GM12878 (cell line): ENCODE measurements around the gene CFAP92. TPM values are rescaled to one million over a fixed set of nuclear protein-coding genes. Genes with fewer than 3 reads are reported as not detected.

Source experiments
- ATAC-seq: fragments of 200-7000 bp; cut with Tn5 transposase; 3 replicates; pipeline ENCODE4 v1.9.1; 2020; ENCODE audit warnings: mild to moderate bottlenecking, moderate library complexity
- BruUV-seq: library from RNA; stranded (reverse); fragments of 400-500 nt; replicated peaks from 2 replicates; lab custom pipeline; 2021; lab: Mats Ljungman, UMichigan
- CTCF ChIA-PET: fragments of 300-600 bp; sonication (Branson Sonifier 250); formaldehyde crosslinking; extraction: SDS; loops from one replicate; lab custom pipeline; 2021; ENCODE audit warnings: inconsistent platforms; lab: Yijun Ruan, JAX
- POLR2A ChIA-PET: fragments of 350-600 bp; formaldehyde crosslinking; extraction: SDS; loops from one replicate; lab custom pipeline; 2021; ENCODE audit warnings: inconsistent platforms; lab: Charles Lee
- RAD21 ChIA-PET: fragments of 300-600 bp; sonication (Branson Sonifier 250); formaldehyde crosslinking; loops from one replicate; lab custom pipeline; 2023; ENCODE audit warnings: antibody characterized with exemption; ENCODE audit not compliant: unreplicated experiment; lab: Charles Lee
- SMC1A ChIA-PET: fragments of 300-600 bp; sonication (Branson Sonifier 250); formaldehyde crosslinking; loops from one replicate; lab custom pipeline; 2023; ENCODE audit not compliant: unreplicated experiment, uncharacterized antibody; lab: Charles Lee
- DNase-seq: peaks from one replicate; pipeline ENCODE4 v3.0.0-alpha.2; 2011; ENCODE audit warnings: low read depth, low spot score
- FAIRE-seq: peaks from 3 replicates; lab custom pipeline; 2011; peaks lifted over from hg19 to GRCh38; lab: Jason Lieb, UNC
- H2AFZ ChIP-seq: 2 replicates; pipeline ENCODE4 v1.6.0; 2011; ENCODE audit warnings: low read depth, low read length, control low read depth; ENCODE audit not compliant: control insufficient read depth
- H3K27ac ChIP-seq: 2 replicates; pipeline ENCODE4 v1.5.1; 2011; ENCODE audit warnings: control low read depth; ENCODE audit not compliant: control insufficient read depth, insufficient read depth
- H3K27me3 ChIP-seq, 2 experiments: replicated peaks in 1 of 2; 2 replicates each; pipeline versions ENCODE4 v1.6.0 to v1.6.1; 2011; ENCODE audit warnings: low read length in 1 of 2; ENCODE audit not compliant: control insufficient read depth in 2 of 2, insufficient read depth in 2 of 2
- H3K36me3 ChIP-seq, 2 experiments: 2 replicates each; pipeline ENCODE4 v1.5.1; 2011; ENCODE audit warnings: low read length in 1 of 2; ENCODE audit not compliant: control insufficient read depth in 2 of 2, insufficient read depth in 2 of 2
- H3K4me1 ChIP-seq: 2 replicates; pipeline ENCODE4 v1.6.1; 2011; ENCODE audit warnings: mild to moderate bottlenecking, low read length, moderate library complexity, mixed read lengths; ENCODE audit not compliant: control insufficient read depth, insufficient read depth
- H3K4me2 ChIP-seq: 2 replicates; pipeline ENCODE4 v1.6.0; 2011; ENCODE audit warnings: control low read depth; ENCODE audit not compliant: control insufficient read depth, insufficient read depth
- H3K4me3 ChIP-seq: fragments of 200-600 bp; sonication (generic); 2 replicates; pipeline ENCODE4 v1.5.1; 2016
- H3K79me2 ChIP-seq: 2 replicates; pipeline ENCODE4 v1.6.0; 2011; ENCODE audit warnings: low read length; ENCODE audit not compliant: control insufficient read depth, insufficient read depth
- H3K9ac ChIP-seq: 2 replicates; pipeline ENCODE4 v1.8.0; 2011; ENCODE audit warnings: low read length, control low read depth, mixed read lengths; ENCODE audit not compliant: control insufficient read depth, insufficient read depth
- H3K9me3 ChIP-seq: replicated peaks from 3 replicates; pipeline ENCODE4 v1.5.1; 2011; ENCODE audit warnings: mild to moderate bottlenecking, low read length; ENCODE audit not compliant: control insufficient read depth, insufficient read depth
- H4K20me1 ChIP-seq: 2 replicates; pipeline ENCODE4 v1.6.0; 2011; ENCODE audit not compliant: control insufficient read depth, insufficient read depth
- HDAC6 ChIP-seq: fragments of 200-600 bp; sonication (generic); IDR thresholded peaks from one replicate; pipeline ENCODE4 v1.8.0; 2017; ENCODE audit warnings: antibody characterized with exemption; ENCODE audit not compliant: unreplicated experiment
- KLF5 ChIP-seq: fragments of 450-650 bp; IDR thresholded peaks from 2 replicates; pipeline ENCODE4 v1.6.1; 2014; ENCODE audit warnings: mild to moderate bottlenecking; ENCODE audit not compliant: partially characterized antibody
- MEF2A ChIP-seq: IDR thresholded peaks from 2 replicates; pipeline ENCODE4 v1.6.1; 2011; ENCODE audit warnings: low read depth, mild to moderate bottlenecking, low read length, moderate library complexity; ENCODE audit not compliant: insufficient read depth
- MYC ChIP-seq: IDR thresholded peaks from 2 replicates; pipeline ENCODE4 v1.6.1; 2011; ENCODE audit warnings: mild to moderate bottlenecking, low read length, moderate library complexity, inconsistent platforms; ENCODE audit not compliant: insufficient read depth, insufficient replicate concordance, insufficient read length, severe bottlenecking
- SMARCA5 ChIP-seq: fragments of 450-650 bp; IDR thresholded peaks from 2 replicates; pipeline ENCODE4 v1.6.1; 2017; ENCODE audit warnings: mild to moderate bottlenecking
- SREBF2 ChIP-seq: IDR thresholded peaks from 2 replicates; pipeline ENCODE4 v1.6.1; 2012; ENCODE audit warnings: mild to moderate bottlenecking, low read length
- ZSCAN29 ChIP-seq: fragments of 450-650 bp; IDR thresholded peaks from 2 replicates; pipeline ENCODE4 v1.6.1; 2017; ENCODE audit warnings: mild to moderate bottlenecking, moderate library complexity
- WGBS: methylation state at CpG from one replicate; pipeline ENCODE4 v1.1.6; 2016; ENCODE audit warnings: low lambda C conversion rate; ENCODE audit not compliant: insufficient replicate concordance, insufficient coverage; ENCODE audit errors: missing lambda C conversion rate; 5-methylcytosine and 5-hydroxymethylcytosine counted together
- in situ Hi-C: fragments of 300-500 bp; cut with MboI; formaldehyde crosslinking; loops from 9 replicates; pipeline ENCODE4 v1.14.3; 2018; ENCODE audit warnings: mixed read lengths
- intact Hi-C: fragments of 100-400 bp; cut with micrococcal nuclease; formaldehyde crosslinking; loops from one replicate; pipeline ENCODE4 v1.14.2; 2022; ENCODE audit not compliant: unreplicated experiment
- polyA plus RNA-seq, 11 experiments: library from polyadenylated mRNA; depleted of rRNA in 4 of 11; unstranded in 6 of 11; stranded (reverse) in 5 of 11; fragments of >200 nt; fragmentation: Nextera tagmentation in 4 of 11; fragmentation: Illumina TruSeq in 1 of 11; extraction: Ambion mirVana in 4 of 11; extraction: Trizol in 1 of 11; gene quantifications; 1 replicate in 1 of 11; 2 replicates in 10 of 11; pipeline versions ENCODE4 v1.2.1 to v1.2.3, GENCODE V29; 2011 to 2016; ENCODE audit warnings: inconsistent platforms in 2 of 11, missing spikeins in 2 of 11, low read depth in 1 of 11
- total RNA-seq, 4 experiments: library from RNA; depleted of rRNA in 3 of 4; stranded (reverse); fragments of >200 nt in 3 of 4; fragmentation: Illumina TruSeq in 1 of 4; extraction: Trizol in 1 of 4; gene quantifications; 2 replicates each; pipeline versions ENCODE4 v1.2.1 to v1.2.3, GENCODE V29; 2013 to 2021
- TF ChIP-seq, protein P1 (sequence below): fragments of 450-650 bp; IDR thresholded peaks from 2 replicates; pipeline ENCODE4 v1.6.1; 2014; ENCODE audit warnings: mild to moderate bottlenecking
- TF ChIP-seq, protein P2 (sequence below): fragments of 450-650 bp; IDR thresholded peaks from 2 replicates; pipeline ENCODE4 v1.6.1; 2017; ENCODE audit warnings: antibody characterized with exemption, mild to moderate bottlenecking, moderate library complexity

CFAP92 gene
- total and polyA plus RNA-seq, 10 of the 15 experiments (the other 5 are each of a cell fraction or from before 2014, with no cell fraction given): 0.05 to 0.52 (median 0.14) TPM; not detected in 7

DNA sequence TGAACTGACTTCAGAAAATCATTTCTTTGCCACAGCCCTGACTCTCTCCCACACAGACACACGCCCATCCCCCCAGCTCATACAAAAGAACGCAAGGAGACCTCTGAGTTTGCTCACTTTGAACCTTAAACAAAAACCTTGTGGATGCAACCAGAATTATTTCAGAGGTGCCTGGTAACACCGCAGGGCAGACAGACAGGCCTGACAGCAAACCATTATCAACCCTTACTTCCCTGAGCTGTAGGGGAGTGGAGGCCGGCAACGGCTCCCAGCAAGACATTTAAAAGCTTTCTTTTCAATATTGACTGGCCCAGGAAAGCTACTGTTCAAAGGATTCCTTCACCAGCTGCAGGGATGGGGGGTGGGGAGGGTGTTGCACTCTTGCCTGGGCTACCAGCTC, 5.2 kb upstream of the CFAP92 start:
- DNase-seq: no peak
- H3K36me3 ChIP-seq: no peaks in the 10 kb centered on the region
- ChIA-PET CTCF (interaction anchor here (1.4 to 1.7 kb wide), 2 partner anchors 17 to 29 kb away, joined by 4 to 5 read pairs; no protein-coding TSS in a partner anchor), SMC1A (no interaction called here), POLR2A (interaction anchor here (0.6 to 1.5 kb wide), 4 partner anchors 10 to 1555 kb away, joined by 3 to 4 read pairs (median 3); no protein-coding TSS in a partner anchor), RAD21 (interaction anchor here (0.7 kb wide), 1 partner anchor 54 kb away, joined by 3 read pairs; no protein-coding TSS in a partner anchor)
- no peak for FAIRE-seq
- no peaks in the 10 kb centered on the region for H3K79me2 ChIP-seq
- ATAC-seq: no peak
- no peaks in the 10 kb centered on the region for H4K20me1 ChIP-seq
- no peak for TF ChIP-seq SMARCA5
- TF ChIP-seq ZSCAN29: no peak
- no peak for TF ChIP-seq SREBF2
- no peak for TF ChIP-seq MYC
- TF ChIP-seq HDAC6: no peak
- no peak for TF ChIP-seq KLF5
- TF ChIP-seq MEF2A: no peak
- TF ChIP-seq, protein P1, sequence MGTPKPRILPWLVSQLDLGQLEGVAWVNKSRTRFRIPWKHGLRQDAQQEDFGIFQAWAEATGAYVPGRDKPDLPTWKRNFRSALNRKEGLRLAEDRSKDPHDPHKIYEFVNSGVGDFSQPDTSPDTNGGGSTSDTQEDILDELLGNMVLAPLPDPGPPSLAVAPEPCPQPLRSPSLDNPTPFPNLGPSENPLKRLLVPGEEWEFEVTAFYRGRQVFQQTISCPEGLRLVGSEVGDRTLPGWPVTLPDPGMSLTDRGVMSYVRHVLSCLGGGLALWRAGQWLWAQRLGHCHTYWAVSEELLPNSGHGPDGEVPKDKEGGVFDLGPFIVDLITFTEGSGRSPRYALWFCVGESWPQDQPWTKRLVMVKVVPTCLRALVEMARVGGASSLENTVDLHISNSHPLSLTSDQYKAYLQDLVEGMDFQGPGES: no peak
- TF ChIP-seq, protein P2, sequence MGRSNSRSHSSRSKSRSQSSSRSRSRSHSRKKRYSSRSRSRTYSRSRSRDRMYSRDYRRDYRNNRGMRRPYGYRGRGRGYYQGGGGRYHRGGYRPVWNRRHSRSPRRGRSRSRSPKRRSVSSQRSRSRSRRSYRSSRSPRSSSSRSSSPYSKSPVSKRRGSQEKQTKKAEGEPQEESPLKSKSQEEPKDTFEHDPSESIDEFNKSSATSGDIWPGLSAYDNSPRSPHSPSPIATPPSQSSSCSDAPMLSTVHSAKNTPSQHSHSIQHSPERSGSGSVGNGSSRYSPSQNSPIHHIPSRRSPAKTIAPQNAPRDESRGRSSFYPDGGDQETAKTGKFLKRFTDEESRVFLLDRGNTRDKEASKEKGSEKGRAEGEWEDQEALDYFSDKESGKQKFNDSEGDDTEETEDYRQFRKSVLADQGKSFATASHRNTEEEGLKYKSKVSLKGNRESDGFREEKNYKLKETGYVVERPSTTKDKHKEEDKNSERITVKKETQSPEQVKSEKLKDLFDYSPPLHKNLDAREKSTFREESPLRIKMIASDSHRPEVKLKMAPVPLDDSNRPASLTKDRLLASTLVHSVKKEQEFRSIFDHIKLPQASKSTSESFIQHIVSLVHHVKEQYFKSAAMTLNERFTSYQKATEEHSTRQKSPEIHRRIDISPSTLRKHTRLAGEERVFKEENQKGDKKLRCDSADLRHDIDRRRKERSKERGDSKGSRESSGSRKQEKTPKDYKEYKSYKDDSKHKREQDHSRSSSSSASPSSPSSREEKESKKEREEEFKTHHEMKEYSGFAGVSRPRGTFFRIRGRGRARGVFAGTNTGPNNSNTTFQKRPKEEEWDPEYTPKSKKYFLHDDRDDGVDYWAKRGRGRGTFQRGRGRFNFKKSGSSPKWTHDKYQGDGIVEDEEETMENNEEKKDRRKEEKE: no peak
- in situ Hi-C loops: no loop called here
- H3K9ac ChIP-seq: no peak overlapping the region
- intact Hi-C loops: no loop called here
- H2AFZ ChIP-seq: no peak overlapping the region
- no peak overlapping the region for H3K27ac ChIP-seq
- no TSS peak for BruUV-seq
- no peak overlapping the region for H3K4me2 ChIP-seq
- WGBS: 19% methylated on average over 5 of the region's 5 CpGs
- peaks cover 9 to 18% of the 10 kb centered on the region in 2 experiments for H3K27me3 ChIP-seq
- H3K9me3 ChIP-seq: no peaks in the 10 kb centered on the region; the same call in 2 of the 3 replicates
- H3K4me1 ChIP-seq: 0 out of 2 replicates have a peak, but pooled peaks cover 4% of the 10 kb centered on the region
- H3K4me3 ChIP-seq: no peak overlapping the region
